GM12878 (cell line): ENCODE results near the gene TSHZ2. TPM values are rescaled to one million over a fixed set of nuclear protein-coding genes. Genes with fewer than 3 reads are reported as not detected.
A peak's percentile ranks its signal among the peaks of the same experiment; 100 is the strongest.

Source experiments
- ATAC-seq: fragments of 200-7000 bp; cut with Tn5 transposase; 3 replicates; pipeline ENCODE4 v1.9.1; 2020; ENCODE audit warnings: mild to moderate bottlenecking, moderate library complexity
- BruUV-seq: library from RNA; stranded (reverse); fragments of 400-500 nt; replicated peaks from 2 replicates; lab custom pipeline; 2021; lab: Mats Ljungman, UMichigan
- CTCF ChIA-PET: fragments of 300-600 bp; sonication (Branson Sonifier 250); formaldehyde crosslinking; extraction: SDS; loops from one replicate; lab custom pipeline; 2021; ENCODE audit warnings: inconsistent platforms; lab: Yijun Ruan, JAX
- POLR2A ChIA-PET: fragments of 350-600 bp; formaldehyde crosslinking; extraction: SDS; loops from one replicate; lab custom pipeline; 2021; ENCODE audit warnings: inconsistent platforms; lab: Charles Lee
- RAD21 ChIA-PET: fragments of 300-600 bp; sonication (Branson Sonifier 250); formaldehyde crosslinking; loops from one replicate; lab custom pipeline; 2023; ENCODE audit warnings: antibody characterized with exemption; ENCODE audit not compliant: unreplicated experiment; lab: Charles Lee
- SMC1A ChIA-PET: fragments of 300-600 bp; sonication (Branson Sonifier 250); formaldehyde crosslinking; loops from one replicate; lab custom pipeline; 2023; ENCODE audit not compliant: unreplicated experiment, uncharacterized antibody; lab: Charles Lee
- DNase-seq: peaks from one replicate; pipeline ENCODE4 v3.0.0-alpha.2; 2011; ENCODE audit warnings: low read depth, low spot score
- FAIRE-seq: peaks from 3 replicates; lab custom pipeline; 2011; peaks lifted over from hg19 to GRCh38; lab: Jason Lieb, UNC
- H2AFZ ChIP-seq: 2 replicates; pipeline ENCODE4 v1.6.0; 2011; ENCODE audit warnings: low read depth, low read length, control low read depth; ENCODE audit not compliant: control insufficient read depth
- H3K27ac ChIP-seq: 2 replicates; pipeline ENCODE4 v1.5.1; 2011; ENCODE audit warnings: control low read depth; ENCODE audit not compliant: control insufficient read depth, insufficient read depth
- H3K27me3 ChIP-seq, 2 experiments: replicated peaks in 1 of 2; 2 replicates each; pipeline versions ENCODE4 v1.6.0 to v1.6.1; 2011; ENCODE audit warnings: low read length in 1 of 2; ENCODE audit not compliant: control insufficient read depth in 2 of 2, insufficient read depth in 2 of 2
- H3K36me3 ChIP-seq, 2 experiments: 2 replicates each; pipeline ENCODE4 v1.5.1; 2011; ENCODE audit warnings: low read length in 1 of 2; ENCODE audit not compliant: control insufficient read depth in 2 of 2, insufficient read depth in 2 of 2
- H3K4me1 ChIP-seq: 2 replicates; pipeline ENCODE4 v1.6.1; 2011; ENCODE audit warnings: mild to moderate bottlenecking, low read length, moderate library complexity, mixed read lengths; ENCODE audit not compliant: control insufficient read depth, insufficient read depth
- H3K4me2 ChIP-seq: 2 replicates; pipeline ENCODE4 v1.6.0; 2011; ENCODE audit warnings: control low read depth; ENCODE audit not compliant: control insufficient read depth, insufficient read depth
- H3K4me3 ChIP-seq: fragments of 200-600 bp; sonication (generic); 2 replicates; pipeline ENCODE4 v1.5.1; 2016
- H3K79me2 ChIP-seq: 2 replicates; pipeline ENCODE4 v1.6.0; 2011; ENCODE audit warnings: low read length; ENCODE audit not compliant: control insufficient read depth, insufficient read depth
- H3K9ac ChIP-seq: 2 replicates; pipeline ENCODE4 v1.8.0; 2011; ENCODE audit warnings: low read length, control low read depth, mixed read lengths; ENCODE audit not compliant: control insufficient read depth, insufficient read depth
- H3K9me3 ChIP-seq: replicated peaks from 3 replicates; pipeline ENCODE4 v1.5.1; 2011; ENCODE audit warnings: mild to moderate bottlenecking, low read length; ENCODE audit not compliant: control insufficient read depth, insufficient read depth
- H4K20me1 ChIP-seq: 2 replicates; pipeline ENCODE4 v1.6.0; 2011; ENCODE audit not compliant: control insufficient read depth, insufficient read depth
- ATF2 ChIP-seq: IDR thresholded peaks from 2 replicates; pipeline ENCODE4 v1.6.1; 2012; ENCODE audit warnings: low read length, inconsistent platforms
- CTCF ChIP-seq, 3 experiments: IDR thresholded peaks in 2 of 3; conservative IDR thresholded peaks in 1 of 3; 2 replicates each; pipeline ENCODE4 v1.5.1; 2011; ENCODE audit warnings: low read depth in 3 of 3, low read length in 3 of 3, mild to moderate bottlenecking in 3 of 3, control low read depth in 2 of 3, moderate library complexity in 2 of 3, inconsistent platforms in 1 of 3, mixed read lengths in 1 of 3; ENCODE audit not compliant: control insufficient read depth in 2 of 3, insufficient read depth in 1 of 3; ENCODE audit errors: extremely low read depth in 1 of 3
- MXI1 ChIP-seq: fragments of 150-350 bp; IDR thresholded peaks from 2 replicates; pipeline ENCODE4 v1.6.1; 2011; ENCODE audit warnings: low read depth, mild to moderate bottlenecking, inconsistent platforms, low read length, improper control_type of control experiment
- NFYB ChIP-seq: IDR thresholded peaks from 2 replicates; pipeline ENCODE4 v1.6.1; 2011; ENCODE audit warnings: low read depth, mild to moderate bottlenecking, low read length, improper control_type of control experiment, moderate library complexity; ENCODE audit not compliant: insufficient read depth
- NR2F1 ChIP-seq: fragments of 450-650 bp; conservative IDR thresholded peaks from 2 replicates; pipeline ENCODE4 v1.6.1; 2017; ENCODE audit warnings: mild to moderate bottlenecking
- RAD21 ChIP-seq: IDR thresholded peaks from 2 replicates; pipeline ENCODE4 v1.6.1; 2011; ENCODE audit warnings: mild to moderate bottlenecking, low read depth, low read length, moderate library complexity; ENCODE audit not compliant: insufficient read depth
- RBBP5 ChIP-seq: fragments of 200-600 bp; sonication (generic); conservative IDR thresholded peaks from 2 replicates; pipeline ENCODE4 v1.6.1; 2016
- RUNX3 ChIP-seq: IDR thresholded peaks from 2 replicates; pipeline ENCODE4 v1.6.1; 2012; ENCODE audit warnings: low read length, inconsistent platforms
- SMARCA5 ChIP-seq: fragments of 450-650 bp; IDR thresholded peaks from 2 replicates; pipeline ENCODE4 v1.6.1; 2017; ENCODE audit warnings: mild to moderate bottlenecking
- SREBF1 ChIP-seq: IDR thresholded peaks from 2 replicates; pipeline ENCODE4 v1.6.1; 2012; ENCODE audit warnings: mild to moderate bottlenecking, low read length
- WGBS: methylation state at CpG from one replicate; pipeline ENCODE4 v1.1.6; 2016; ENCODE audit warnings: low lambda C conversion rate; ENCODE audit not compliant: insufficient replicate concordance, insufficient coverage; ENCODE audit errors: missing lambda C conversion rate; 5-methylcytosine and 5-hydroxymethylcytosine counted together
- in situ Hi-C: fragments of 300-500 bp; cut with MboI; formaldehyde crosslinking; loops from 9 replicates; pipeline ENCODE4 v1.14.3; 2018; ENCODE audit warnings: mixed read lengths
- intact Hi-C: fragments of 100-400 bp; cut with micrococcal nuclease; formaldehyde crosslinking; loops from one replicate; pipeline ENCODE4 v1.14.2; 2022; ENCODE audit not compliant: unreplicated experiment
- polyA plus RNA-seq, 11 experiments: library from polyadenylated mRNA; depleted of rRNA in 4 of 11; unstranded in 6 of 11; stranded (reverse) in 5 of 11; fragments of >200 nt; fragmentation: Nextera tagmentation in 4 of 11; fragmentation: Illumina TruSeq in 1 of 11; extraction: Ambion mirVana in 4 of 11; extraction: Trizol in 1 of 11; gene quantifications; 1 replicate in 1 of 11; 2 replicates in 10 of 11; pipeline versions ENCODE4 v1.2.1 to v1.2.3, GENCODE V29; 2011 to 2016; ENCODE audit warnings: inconsistent platforms in 2 of 11, missing spikeins in 2 of 11, low read depth in 1 of 11
- total RNA-seq, 4 experiments: library from RNA; depleted of rRNA in 3 of 4; stranded (reverse); fragments of >200 nt in 3 of 4; fragmentation: Illumina TruSeq in 1 of 4; extraction: Trizol in 1 of 4; gene quantifications; 2 replicates each; pipeline versions ENCODE4 v1.2.1 to v1.2.3, GENCODE V29; 2013 to 2021

Gene TSHZ2
- total and polyA plus RNA-seq, 10 of the 15 experiments (the other 5 are each of a cell fraction or from before 2014, with no cell fraction given): 0.01 to 0.86 (median 0.13) TPM; not detected in 2

GRCh38 chr20:53291548-53291947 is 319.4 kb downstream of the TSHZ2 start:
- ChIA-PET RAD21 (no interaction called here), SMC1A (no interaction called here), CTCF (no interaction called here), POLR2A (no interaction called here)
- H3K36me3 ChIP-seq: no peaks in the 10 kb centered on the region
- intact Hi-C loops: no loop called here
- H3K4me3 ChIP-seq: no peak overlapping the region
- ATAC-seq: peak; percentile 46; the same call in 1 of the 3 replicates
- H3K27me3 ChIP-seq: peaks cover 0 to 1% of the 10 kb centered on the region in 2 experiments; a peak in 2 of 4 replicates
- no peaks in the 10 kb centered on the region for H4K20me1 ChIP-seq
- FAIRE-seq: no peak
- no peaks in the 10 kb centered on the region for H3K4me1 ChIP-seq
- in situ Hi-C loops: no loop called here
- no peak overlapping the region for H3K27ac ChIP-seq
- no peaks in the 10 kb centered on the region for H3K9me3 ChIP-seq
- H3K4me2 ChIP-seq: no peak overlapping the region
- DNase-seq: no peak
- H3K9ac ChIP-seq: no peak overlapping the region
- H2AFZ ChIP-seq: no peak overlapping the region
- H3K79me2 ChIP-seq: no peaks in the 10 kb centered on the region
- peak; percentile 29 to 41 (median 31); a peak in 5 of 6 replicates for TF ChIP-seq CTCF (IDR thresholded peaks at IDR 0.05 in 2 of 3, conservative IDR thresholded peaks at IDR 0.05 in 1 of 3; ENCODE audit: control insufficient read depth in 2 of 3, extremely low read depth in 1 of 3, insufficient read depth in 1 of 3, low read depth in 3 of 3, low read length in 3 of 3)
- no peak for TF ChIP-seq SMARCA5
- 19% methylated on average over 3 of the region's 3 CpGs for WGBS
- BruUV-seq: no TSS peak

- intact Hi-C loops: no loop called here
- POLR2A ChIA-PET: no interaction called here
- H3K27ac ChIP-seq: no peak overlapping the region
- FAIRE-seq (no peak), DNase-seq (no peak)
- SMC1A ChIA-PET: no interaction called here
- no peaks in the 10 kb centered on the region for H3K9me3 ChIP-seq
- TF ChIP-seq NFYB: no peak
- no peak for TF ChIP-seq RAD21
- TF ChIP-seq RUNX3: no peak
- TF ChIP-seq MXI1: no peak
- TF ChIP-seq ATF2: no peak
- TF ChIP-seq NR2F1: no peak
- TF ChIP-seq RBBP5: no peak
- no peak for TF ChIP-seq SREBF1
- TF ChIP-seq, all 136 proteins: peak for 0
- 0% methylated on average over 1 of the region's 1 CpG for WGBS
- H3K4me2 ChIP-seq: no peak overlapping the region
- H2AFZ ChIP-seq: no peak overlapping the region
- CTCF ChIA-PET: no interaction called here
- no peaks in the 10 kb centered on the region for H3K79me2 ChIP-seq
- ATAC-seq: no peak
- no TSS peak for BruUV-seq
- H3K9ac ChIP-seq: no peak overlapping the region
- H3K36me3 ChIP-seq: no peaks in the 10 kb centered on the region
- H4K20me1 ChIP-seq: no peaks in the 10 kb centered on the region
- in situ Hi-C loops: no loop called here
- peaks cover 0 to 1% of the 10 kb centered on the region in 2 experiments; a peak in 2 of 4 replicates for H3K27me3 ChIP-seq
- H3K4me3 ChIP-seq: no peak overlapping the region
- RAD21 ChIA-PET: interaction anchor here (0.7 kb wide), 1 partner anchor 1106 kb away, joined by 3 read pairs; no protein-coding TSS in a partner anchor
- no peaks in the 10 kb centered on the region for H3K4me1 ChIP-seq
These were observed 320.2 kb downstream of the TSHZ2 start for GRCh38 chr20:53292347-53292746.
